Kidney capillary endothelial cell (primary cell): ENCODE data around the gene LINS1.

Experiments used
- DNase-seq: peaks from one replicate; pipeline ENCODE4 v3.0.0-alpha.2; 2018; ENCODE audit warnings: low spot score

Gene LINS1

GRCh38 chr15:100602064-100602822, at the start of gene LINS1, which contains the start of gene ASB7:
TSS of gene LINS1 (minus strand) at chr15:100602184. CDS start at chr15:100580842, 21,342 bp downstream.
TSS of gene ASB7 (plus strand) at chr15:100602589. CDS start at chr15:100612217, 9,628 bp downstream.
- peak; percentile 100 for DNase-seq

GRCh38 chr15:100651253-100651652, 49.3 kb upstream of the LINS1 start:
- DNase-seq = no peak

- no peak for DNase-seq
These were observed 48.7 kb upstream of the LINS1 start for GRCh38 chr15:100650685-100651084.

- DNase-seq = no peak
These were observed 47.0 kb upstream of the LINS1 start for GRCh38 chr15:100648951-100649350.

- DNase-seq = no peak
These were observed 43.7 kb upstream of the LINS1 start for GRCh38 chr15:100645671-100646070.

GRCh38 chr15:100642950-100643338, 41.0 kb upstream of the LINS1 start:
- DNase-seq = no peak

GRCh38 chr15:100642213-100642949, 40.4 kb upstream of the LINS1 start:
- no peak for DNase-seq

GRCh38 chr15:100638177-100638730, 36.3 kb upstream of the LINS1 start:
- DNase-seq = no peak

- no peak for DNase-seq
These were observed 33.6 kb upstream of the LINS1 start for GRCh38 chr15:100635406-100636071.

- no peak for DNase-seq
These were observed 31.7 kb upstream of the LINS1 start for GRCh38 chr15:100633763-100634075.

GRCh38 chr15:100631831-100632230, 29.8 kb upstream of the LINS1 start:
- no peak for DNase-seq

- no peak for DNase-seq
These were observed 26.8 kb upstream of the LINS1 start for GRCh38 chr15:100628746-100629145.

GRCh38 chr15:100627789-100628395, 25.9 kb upstream of the LINS1 start:
- peak; percentile 63 for DNase-seq

GRCh38 chr15:100623301-100623700, 21.3 kb upstream of the LINS1 start:
- no peak for DNase-seq

- no peak for DNase-seq
These were observed 14.7 kb upstream of the LINS1 start for GRCh38 chr15:100616700-100617099.

- DNase-seq = no peak
These were observed 13.8 kb upstream of the LINS1 start for GRCh38 chr15:100615801-100616200.

- DNase-seq = no peak
These were observed 12.9 kb upstream of the LINS1 start for GRCh38 chr15:100614918-100615317.

- no peak for DNase-seq
These were observed 12.4 kb upstream of the LINS1 start for GRCh38 chr15:100614336-100614735.

GRCh38 chr15:100613208-100613607, 11.2 kb upstream of the LINS1 start:
- DNase-seq = no peak

- no peak for DNase-seq
These were observed 10.6 kb upstream of the LINS1 start for GRCh38 chr15:100612539-100612938.

- peak; percentile 16 for DNase-seq
These were observed 924 bp upstream of the LINS1 start for GRCh38 chr15:100602823-100603393.

- peak; percentile 2 for DNase-seq
These were observed 344 bp downstream of the LINS1 start for GRCh38 chr15:100601617-100602063.
